ENCODE data around the gene SPIN4.

DNA sequence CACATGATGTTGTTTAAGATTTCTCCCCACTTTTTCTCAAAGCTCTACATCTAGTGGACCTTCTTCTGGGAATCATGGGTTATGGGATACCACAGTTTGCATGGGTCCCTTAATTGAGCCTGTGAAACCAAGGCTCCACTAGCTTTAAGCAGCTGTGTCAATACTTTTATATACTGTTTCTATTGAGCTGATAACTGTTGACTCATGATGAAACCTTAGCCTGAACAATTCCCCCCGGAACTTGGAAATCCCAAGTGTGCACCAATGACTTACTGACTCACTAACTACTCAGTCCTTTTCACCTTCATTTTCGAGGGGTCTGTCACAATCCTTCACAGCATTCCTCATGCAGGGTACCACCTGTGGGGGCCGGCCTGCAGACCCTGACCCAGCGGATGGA, 12.7 kb upstream of the SPIN4 start:
- no peak for TF ChIP-seq POLR2A (IDR thresholded peaks at IDR 0.05)
- TF ChIP-seq, protein P1, sequence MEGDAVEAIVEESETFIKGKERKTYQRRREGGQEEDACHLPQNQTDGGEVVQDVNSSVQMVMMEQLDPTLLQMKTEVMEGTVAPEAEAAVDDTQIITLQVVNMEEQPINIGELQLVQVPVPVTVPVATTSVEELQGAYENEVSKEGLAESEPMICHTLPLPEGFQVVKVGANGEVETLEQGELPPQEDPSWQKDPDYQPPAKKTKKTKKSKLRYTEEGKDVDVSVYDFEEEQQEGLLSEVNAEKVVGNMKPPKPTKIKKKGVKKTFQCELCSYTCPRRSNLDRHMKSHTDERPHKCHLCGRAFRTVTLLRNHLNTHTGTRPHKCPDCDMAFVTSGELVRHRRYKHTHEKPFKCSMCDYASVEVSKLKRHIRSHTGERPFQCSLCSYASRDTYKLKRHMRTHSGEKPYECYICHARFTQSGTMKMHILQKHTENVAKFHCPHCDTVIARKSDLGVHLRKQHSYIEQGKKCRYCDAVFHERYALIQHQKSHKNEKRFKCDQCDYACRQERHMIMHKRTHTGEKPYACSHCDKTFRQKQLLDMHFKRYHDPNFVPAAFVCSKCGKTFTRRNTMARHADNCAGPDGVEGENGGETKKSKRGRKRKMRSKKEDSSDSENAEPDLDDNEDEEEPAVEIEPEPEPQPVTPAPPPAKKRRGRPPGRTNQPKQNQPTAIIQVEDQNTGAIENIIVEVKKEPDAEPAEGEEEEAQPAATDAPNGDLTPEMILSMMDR (IDR thresholded peaks at IDR 0.05): no peak

Measured in thyroid gland (tissue), 4 donors.